GM10266 (cell line): ENCODE measurements around the gene SLIT3.

Experiments used
- DNase-seq: peaks from one replicate; pipeline ENCODE4 v3.0.0; 2012; ENCODE audit errors: extremely low spot score
- TF ChIP-seq, protein P1 (sequence below): IDR thresholded peaks from 2 replicates; pipeline ENCODE4 v1.5.1; 2012; ENCODE audit warnings: mild to moderate bottlenecking, low read depth; ENCODE audit not compliant: control insufficient read depth, insufficient read depth; ENCODE audit errors: missing control alignments

Gene SLIT3

GRCh38 chr5:168779333-168779732, 521.6 kb downstream of the SLIT3 start:
- DNase-seq = no peak
- TF ChIP-seq, protein P1, sequence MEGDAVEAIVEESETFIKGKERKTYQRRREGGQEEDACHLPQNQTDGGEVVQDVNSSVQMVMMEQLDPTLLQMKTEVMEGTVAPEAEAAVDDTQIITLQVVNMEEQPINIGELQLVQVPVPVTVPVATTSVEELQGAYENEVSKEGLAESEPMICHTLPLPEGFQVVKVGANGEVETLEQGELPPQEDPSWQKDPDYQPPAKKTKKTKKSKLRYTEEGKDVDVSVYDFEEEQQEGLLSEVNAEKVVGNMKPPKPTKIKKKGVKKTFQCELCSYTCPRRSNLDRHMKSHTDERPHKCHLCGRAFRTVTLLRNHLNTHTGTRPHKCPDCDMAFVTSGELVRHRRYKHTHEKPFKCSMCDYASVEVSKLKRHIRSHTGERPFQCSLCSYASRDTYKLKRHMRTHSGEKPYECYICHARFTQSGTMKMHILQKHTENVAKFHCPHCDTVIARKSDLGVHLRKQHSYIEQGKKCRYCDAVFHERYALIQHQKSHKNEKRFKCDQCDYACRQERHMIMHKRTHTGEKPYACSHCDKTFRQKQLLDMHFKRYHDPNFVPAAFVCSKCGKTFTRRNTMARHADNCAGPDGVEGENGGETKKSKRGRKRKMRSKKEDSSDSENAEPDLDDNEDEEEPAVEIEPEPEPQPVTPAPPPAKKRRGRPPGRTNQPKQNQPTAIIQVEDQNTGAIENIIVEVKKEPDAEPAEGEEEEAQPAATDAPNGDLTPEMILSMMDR = no peak

- no peak for DNase-seq
- TF ChIP-seq, protein P1 = no peak
Observed at GRCh38 chr5:168778536-168778935, 522.4 kb downstream of the SLIT3 start.

GRCh38 chr5:168777651-168778050, 523.3 kb downstream of the SLIT3 start:
- TF ChIP-seq, protein P1 = no peak
- no peak for DNase-seq

- TF ChIP-seq, protein P1 = no peak
- DNase-seq = no peak
Observed at GRCh38 chr5:168776070-168776469, 524.9 kb downstream of the SLIT3 start.

DNA sequence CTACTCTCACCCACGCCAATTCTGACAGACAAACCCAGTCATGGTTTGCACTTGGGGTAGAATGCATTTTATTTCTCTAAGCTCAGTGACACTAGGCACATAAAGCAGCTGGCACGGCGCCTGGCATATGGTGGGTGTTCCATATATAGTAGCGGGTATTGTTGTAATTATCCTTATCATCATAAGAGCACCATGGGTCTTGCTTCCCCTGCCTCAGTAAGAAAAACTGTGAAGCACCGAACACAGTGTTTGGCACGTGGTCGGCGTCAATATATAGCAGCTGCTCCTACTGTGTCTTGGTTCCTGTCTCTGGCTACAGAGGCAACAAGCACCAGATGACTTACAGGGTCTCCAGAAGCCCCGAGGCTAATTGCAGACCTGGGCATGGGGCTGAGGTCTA, 527.7 kb downstream of the SLIT3 start:
- no peak for DNase-seq
- TF ChIP-seq, protein P1 = no peak

DNA sequence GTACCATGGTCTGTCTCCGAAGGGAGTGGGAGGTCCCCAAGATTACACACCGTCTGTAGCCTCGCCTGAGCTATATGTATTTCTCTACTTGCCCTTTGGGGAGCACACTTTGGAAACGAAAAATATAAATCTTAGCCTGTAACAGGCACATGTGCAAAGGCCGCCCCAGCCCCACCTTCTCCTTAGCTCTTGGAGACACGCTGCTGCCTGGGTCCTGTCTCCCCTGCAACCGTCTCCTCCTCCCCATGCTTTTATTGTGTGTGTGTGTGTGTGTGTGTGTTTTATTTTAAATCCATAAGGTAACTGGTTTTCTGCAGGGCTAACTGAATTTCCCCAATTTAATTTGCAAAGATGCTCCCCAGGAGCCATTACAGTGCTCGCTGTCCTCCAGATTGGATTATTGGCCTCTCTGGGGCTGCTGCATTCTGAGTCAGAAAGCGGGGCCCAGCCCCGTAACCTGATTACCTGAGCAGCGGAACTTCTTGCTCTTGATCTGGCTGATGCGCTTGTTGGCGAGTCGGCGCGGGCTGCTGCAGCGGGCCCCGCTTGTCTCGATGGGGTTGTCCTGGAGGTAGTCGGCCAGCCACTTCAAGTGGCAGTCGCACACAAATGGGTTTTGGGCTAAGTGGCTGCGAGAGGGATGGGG, 528.5 kb downstream of the SLIT3 start:
- TF ChIP-seq, protein P1 = no peak
- DNase-seq = no peak

GRCh38 chr5:168771678-168772077, 529.3 kb downstream of the SLIT3 start:
- TF ChIP-seq, protein P1 = no peak
- DNase-seq = no peak
